Tongue (tissue), 2 donors: ENCODE results near the gene FITM1. TPM values are rescaled to one million over a fixed set of nuclear protein-coding genes. Genes with fewer than 3 reads are reported as not detected.
A peak's percentile ranks its signal among the peaks of the same experiment; 100 is the strongest.

Experiments
- DNase-seq: peaks from one replicate; pipeline ENCODE4 v3.0.0-alpha.2; 2015
- total RNA-seq: library from RNA; depleted of rRNA; stranded (reverse); fragments of >200 nt; gene quantifications from one replicate; pipeline ENCODE4 v1.2.3, GENCODE V29; 2014

The FITM1 gene
- total RNA-seq, 1 donor from 2014 or later, result 132 TPM

GRCh38 chr14:24160850-24161804 is 30.7 kb downstream of the FITM1 start, which contains the start of gene IRF9:
Gene IRF9 (plus strand): TSS chr14:24161265. CDS start chr14:24162145, 880 bp downstream.
- peak; percentile 98 for DNase-seq

DNA sequence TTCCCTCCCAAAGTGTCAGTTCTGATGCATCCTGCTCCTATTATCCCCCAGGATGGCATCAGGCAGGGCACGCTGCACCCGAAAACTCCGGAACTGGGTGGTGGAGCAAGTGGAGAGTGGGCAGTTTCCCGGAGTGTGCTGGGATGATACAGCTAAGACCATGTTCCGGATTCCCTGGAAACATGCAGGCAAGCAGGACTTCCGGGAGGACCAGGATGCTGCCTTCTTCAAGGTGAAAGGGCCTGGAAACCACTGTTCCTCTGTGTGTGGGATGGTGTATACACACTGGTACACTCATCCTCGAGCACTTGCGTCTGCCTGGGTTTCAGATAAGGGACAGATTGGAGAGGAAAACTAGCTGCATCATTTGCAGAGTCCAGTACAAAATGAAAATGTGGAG is 31.6 kb downstream of the FITM1 start:
- DNase-seq, result no peak

DNA sequence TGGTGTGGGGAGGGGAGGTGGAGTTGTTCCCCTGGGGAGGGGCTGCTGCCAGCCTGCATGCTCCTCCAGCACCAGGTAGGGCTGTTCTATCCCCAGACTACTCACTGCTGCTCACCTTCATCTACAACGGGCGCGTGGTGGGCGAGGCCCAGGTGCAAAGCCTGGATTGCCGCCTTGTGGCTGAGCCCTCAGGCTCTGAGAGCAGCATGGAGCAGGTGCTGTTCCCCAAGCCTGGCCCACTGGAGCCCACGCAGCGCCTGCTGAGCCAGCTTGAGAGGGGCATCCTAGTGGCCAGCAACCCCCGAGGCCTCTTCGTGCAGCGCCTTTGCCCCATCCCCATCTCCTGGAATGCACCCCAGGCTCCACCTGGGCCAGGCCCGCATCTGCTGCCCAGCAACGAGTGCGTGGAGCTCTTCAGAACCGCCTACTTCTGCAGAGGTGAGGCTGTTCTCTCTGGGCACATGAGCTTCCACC is 34.1 kb downstream of the FITM1 start:
- no peak for DNase-seq

GRCh38 chr14:24165785-24166184 is 35.3 kb downstream of the FITM1 start:
- DNase-seq, result no peak

- DNase-seq, result no peak
These were observed 37.1 kb downstream of the FITM1 start for GRCh38 chr14:24167469-24168114.

- peak; percentile 95 for DNase-seq
These were observed 41.2 kb downstream of the FITM1 start, which contains the start of gene REC8 for GRCh38 chr14:24171422-24172260. Gene REC8 (plus strand): TSS chr14:24172080. CDS start chr14:24172553, 473 bp downstream.

DNA sequence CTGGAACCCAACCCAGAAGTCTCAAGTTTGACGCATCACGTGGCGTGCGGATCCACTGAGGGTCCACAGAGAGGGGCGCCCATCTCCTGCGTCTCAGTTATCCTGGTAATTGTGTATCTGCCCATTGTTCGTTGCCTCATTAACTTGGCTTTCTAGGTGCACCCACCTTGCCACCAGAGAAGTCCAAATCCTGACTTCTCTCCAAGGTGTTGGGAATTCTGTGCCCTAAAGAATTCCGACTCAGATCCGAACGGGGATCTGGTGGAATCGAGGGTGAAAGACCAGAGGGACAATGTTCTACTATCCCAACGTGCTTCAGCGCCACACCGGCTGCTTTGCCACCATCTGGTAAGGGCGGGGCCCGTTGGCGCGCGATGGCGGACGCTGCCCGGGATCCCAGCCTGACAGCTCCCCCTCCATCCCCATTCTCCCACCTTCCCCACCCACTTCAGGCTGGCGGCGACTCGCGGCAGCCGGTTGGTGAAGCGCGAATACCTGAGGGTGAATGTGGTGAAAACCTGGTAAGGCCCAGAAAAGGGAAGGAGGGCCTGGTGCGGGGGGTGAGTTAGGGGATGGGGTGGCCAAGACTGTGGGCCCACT is 41.9 kb downstream of the FITM1 start:
- DNase-seq, result peak; percentile 33

DNA sequence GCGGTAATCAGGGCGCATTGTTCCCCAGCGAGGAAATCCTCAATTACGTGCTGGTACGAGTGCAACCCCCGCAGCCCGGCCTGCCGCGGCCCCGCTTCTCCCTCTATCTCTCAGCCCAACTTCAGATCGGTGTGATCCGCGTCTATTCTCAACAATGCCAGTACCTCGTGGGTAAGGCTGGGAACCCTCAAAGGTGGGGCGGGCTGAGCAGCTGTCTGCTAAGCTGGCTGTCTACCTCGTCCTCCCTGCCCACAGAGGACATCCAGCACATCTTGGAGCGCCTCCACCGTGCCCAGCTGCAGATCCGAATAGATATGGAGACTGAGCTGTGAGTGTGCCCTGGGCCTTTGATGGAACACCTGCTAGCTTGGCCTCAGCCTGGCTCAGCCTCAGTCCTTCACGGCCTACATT is 42.4 kb downstream of the FITM1 start:
- DNase-seq, result peak; percentile 7

GRCh38 chr14:24176599-24176998 is 46.1 kb downstream of the FITM1 start:
- DNase-seq, result no peak

DNA sequence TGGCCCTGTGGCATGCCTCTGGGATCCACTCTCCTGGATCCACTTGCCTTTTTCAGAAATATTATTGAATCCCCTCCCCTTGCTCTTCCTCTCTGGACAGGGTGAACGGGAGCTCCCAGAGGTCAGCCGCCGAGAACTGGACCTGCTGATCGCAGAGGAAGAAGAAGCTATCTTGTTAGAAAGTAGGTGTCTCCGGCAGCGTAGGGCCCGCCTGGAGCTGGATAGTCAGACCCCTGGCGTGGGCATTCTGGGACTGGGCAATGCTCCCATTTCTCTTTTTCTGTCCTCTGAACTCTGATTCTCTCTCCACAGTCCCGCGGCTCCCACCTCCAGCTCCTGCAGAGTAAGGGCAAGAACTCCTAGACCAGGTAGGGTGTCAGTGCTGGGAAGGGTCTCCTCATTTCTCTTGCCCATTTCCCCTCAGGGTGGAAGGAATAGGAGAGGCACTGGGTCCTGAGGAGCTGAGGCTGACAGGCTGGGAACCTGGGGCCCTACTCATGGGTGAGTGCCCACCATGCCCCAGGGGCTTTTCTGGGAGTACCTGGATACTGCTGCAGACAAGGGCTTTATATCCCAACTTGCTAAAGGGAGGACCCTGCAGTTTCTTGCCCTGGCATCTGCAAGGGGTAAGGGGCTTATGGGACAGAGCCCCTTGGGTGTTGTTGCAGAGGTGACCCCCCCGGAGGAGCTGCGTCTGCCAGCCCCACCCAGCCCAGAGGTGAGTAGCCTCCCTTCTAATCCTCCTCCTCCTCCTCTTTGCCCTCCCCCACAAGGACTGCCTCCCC is 46.8 kb downstream of the FITM1 start:
- no peak for DNase-seq

GRCh38 chr14:24177891-24178290 is 47.4 kb downstream of the FITM1 start:
- no peak for DNase-seq

- no peak for DNase-seq
These were observed 48.1 kb downstream of the FITM1 start for GRCh38 chr14:24178399-24179178.

GRCh38 chr14:24179294-24179960 is 49.0 kb downstream of the FITM1 start:
- DNase-seq, result no peak

DNA sequence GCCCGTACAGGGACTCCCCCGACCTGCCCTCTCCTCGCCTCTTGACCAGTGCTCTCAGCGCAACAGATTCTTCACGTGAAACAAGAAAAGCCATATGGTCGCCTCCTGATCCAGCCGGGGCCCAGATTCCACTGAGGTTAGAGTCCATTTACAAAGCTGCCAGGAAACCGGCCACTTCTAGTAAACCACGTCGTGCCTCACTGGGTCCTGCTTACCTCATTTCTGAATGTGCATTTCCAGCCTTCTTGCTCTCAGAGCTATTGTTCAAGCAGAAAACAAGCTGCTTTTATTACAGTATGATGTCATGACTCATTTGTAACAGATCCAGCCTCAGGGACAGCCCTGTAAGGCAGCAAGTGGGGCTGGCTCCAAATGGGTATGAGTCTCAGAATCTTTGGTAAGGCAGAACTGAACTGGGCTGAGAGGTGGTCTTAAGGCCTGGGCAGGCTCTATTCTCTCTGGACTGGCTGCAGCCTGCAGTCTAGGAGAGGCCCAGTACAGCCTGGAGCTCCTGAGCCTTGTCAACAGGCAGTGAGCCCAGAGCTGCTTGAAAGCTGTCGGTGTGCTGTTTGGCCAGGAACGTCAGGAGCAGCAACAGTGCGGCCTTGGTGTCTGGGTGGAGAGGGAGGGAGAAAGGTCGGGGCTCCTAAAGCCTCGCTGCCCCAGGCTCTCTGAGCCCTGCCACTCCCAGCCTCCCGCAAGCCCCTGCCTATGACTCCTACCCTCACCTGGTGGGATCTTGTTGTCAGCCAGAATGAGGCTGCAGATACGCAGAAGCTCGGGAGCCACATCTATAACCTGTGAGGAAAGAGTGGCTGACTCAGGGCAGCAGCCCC is 49.7 kb downstream of the FITM1 start:
- peak; percentile 13 for DNase-seq

- DNase-seq, result no peak
These were observed 51.1 kb downstream of the FITM1 start for GRCh38 chr14:24181371-24182077.
